ENCODE data around the gene GRAP.

Gene GRAP

DNA sequence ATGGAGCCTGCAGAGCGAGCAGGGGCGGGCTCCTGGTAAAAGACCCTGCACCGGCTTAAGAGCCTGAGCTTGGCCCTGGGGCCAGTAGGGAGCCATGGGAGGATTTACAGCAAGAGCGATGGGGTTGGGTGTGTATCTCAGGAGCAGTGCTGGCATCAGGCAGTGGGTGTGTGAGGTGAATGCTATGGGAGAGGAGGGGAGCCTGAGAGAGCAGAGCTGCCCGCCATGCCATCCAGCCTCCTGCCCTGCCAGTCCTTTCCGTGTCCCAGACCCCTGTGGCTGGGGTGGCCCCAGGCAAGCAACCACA lies 65.5 kb downstream of the GRAP start:
- no peak for DNase-seq

DNA sequence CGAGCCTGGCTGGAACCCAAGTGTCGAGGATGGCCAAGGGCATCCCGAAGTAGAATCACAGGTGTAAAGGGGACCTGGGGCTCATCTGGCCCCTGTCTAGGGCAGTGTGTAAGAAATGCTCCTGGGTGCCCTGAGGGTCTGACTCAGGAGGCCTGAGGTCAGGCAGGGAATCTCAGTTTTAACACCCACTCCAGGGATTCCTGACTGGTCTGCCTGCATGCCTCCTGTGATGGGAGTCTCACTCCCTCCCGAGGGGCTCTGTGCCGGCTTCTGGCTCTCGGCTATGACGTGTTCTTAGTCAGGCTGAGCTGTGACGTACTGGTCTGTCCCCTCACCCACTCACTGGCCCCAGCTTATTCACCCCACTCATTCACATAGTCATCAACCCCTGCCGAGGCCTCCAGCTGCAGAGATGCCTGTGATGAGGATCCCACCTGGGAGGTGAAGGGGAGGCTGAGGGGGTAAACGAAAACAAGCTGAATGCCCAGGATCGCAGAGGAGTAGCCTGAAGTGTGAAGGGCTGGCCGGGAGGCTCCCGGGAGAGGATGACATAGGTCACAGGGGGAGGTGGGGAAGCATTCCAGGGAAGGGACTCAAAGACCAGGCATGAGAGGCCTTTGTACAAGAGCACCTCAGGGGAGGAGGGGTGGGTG lies 65.9 kb downstream of the GRAP start:
- DNase-seq = no peak

GRCh38 chr17:18978655-18979054 lies 68.1 kb downstream of the GRAP start:
- DNase-seq = no peak

- DNase-seq = no peak
These were observed 68.7 kb downstream of the GRAP start for GRCh38 chr17:18978050-18978449.

GRCh38 chr17:18977646-18978045 lies 69.1 kb downstream of the GRAP start:
- no peak for DNase-seq

DNA sequence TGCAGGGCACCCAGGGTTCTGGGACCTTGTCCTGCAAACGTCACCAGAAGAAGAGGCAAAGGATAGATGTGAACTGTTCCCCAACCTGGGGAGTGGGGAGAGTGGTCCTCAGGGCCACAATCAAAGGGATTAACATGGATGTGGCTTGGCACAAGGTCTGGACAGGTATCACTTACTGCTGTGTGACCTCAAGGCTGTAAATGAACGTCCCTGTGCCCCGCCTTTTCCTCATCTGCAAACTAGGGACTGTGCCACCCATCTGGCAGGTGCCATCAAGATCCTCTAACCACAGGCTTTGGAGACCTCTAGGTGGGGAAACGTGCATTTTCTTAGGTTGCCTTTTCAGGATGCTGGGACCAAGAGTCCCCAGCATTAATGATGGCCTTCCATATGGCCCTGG lies 69.7 kb downstream of the GRAP start:
- no peak for DNase-seq

DNA sequence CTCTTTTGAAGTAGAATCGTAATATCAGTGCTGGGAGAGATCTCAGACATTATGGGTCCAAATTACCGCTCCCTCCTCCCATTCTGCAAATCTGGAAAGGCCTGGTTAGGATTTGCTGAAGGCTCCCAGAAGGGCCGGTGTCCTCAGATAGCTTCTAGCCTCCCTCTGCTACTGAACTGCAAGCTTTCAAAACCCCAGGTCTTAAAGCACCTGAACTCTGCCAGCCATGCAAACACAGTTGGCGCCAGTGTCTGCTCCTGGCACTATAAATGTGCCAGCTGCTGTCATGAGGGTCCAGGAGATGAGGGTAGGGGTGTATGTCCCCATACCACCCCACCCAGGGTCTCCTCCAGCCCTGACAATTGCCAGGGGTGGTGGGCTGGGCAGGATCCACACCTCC lies 70.6 kb downstream of the GRAP start:
- DNase-seq = no peak

- DNase-seq = no peak
These were observed 71.2 kb downstream of the GRAP start for GRCh38 chr17:18975597-18975996.

DNA sequence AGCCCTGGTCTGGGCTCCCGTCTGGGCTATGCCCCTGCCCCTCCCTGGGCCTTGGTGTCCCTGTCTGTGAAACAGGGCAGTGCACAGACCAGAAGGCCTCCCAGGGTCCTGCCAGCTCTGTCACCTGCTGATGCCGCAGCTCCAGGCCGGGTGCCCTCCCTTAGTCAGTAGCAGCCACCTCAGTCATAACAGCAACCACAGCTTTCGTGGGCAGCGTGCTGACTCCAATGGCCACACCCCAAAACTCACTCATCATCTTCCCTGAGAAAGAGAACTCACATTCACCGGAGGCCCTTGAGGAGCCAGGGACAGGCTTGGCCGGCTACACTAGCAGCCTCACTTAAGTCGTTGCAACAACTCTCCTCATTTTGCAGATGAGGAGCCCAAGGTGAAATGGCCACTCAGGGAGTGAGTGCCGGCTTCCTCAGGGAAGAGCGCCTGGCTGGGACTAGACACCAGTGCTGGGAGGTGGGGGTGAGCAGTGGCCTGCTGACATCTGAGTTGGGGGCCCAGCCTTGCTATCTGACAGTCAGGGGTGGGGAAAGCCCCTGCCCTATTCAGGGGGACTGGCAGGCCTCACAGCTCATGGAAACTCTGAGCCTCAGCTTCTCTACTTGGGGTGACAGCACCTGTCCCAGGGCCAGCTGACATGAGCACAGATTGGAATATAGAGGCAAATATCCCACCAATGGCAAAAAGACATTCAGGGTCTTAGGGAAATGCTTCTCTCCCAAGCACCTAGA lies 72.2 kb downstream of the GRAP start:
- DNase-seq = peak; percentile 62

GRCh38 chr17:18971801-18972200 lies 75.0 kb downstream of the GRAP start:
- no peak for DNase-seq
